ENCODE measurements around the gene CEND1.
A peak's percentile ranks its signal among the peaks of the same experiment; 100 is the strongest.

Gene CEND1

GRCh38 chr11:765802-766091 lies 24.1 kb downstream of the CEND1 start:
- TF ChIP-seq, protein P1, sequence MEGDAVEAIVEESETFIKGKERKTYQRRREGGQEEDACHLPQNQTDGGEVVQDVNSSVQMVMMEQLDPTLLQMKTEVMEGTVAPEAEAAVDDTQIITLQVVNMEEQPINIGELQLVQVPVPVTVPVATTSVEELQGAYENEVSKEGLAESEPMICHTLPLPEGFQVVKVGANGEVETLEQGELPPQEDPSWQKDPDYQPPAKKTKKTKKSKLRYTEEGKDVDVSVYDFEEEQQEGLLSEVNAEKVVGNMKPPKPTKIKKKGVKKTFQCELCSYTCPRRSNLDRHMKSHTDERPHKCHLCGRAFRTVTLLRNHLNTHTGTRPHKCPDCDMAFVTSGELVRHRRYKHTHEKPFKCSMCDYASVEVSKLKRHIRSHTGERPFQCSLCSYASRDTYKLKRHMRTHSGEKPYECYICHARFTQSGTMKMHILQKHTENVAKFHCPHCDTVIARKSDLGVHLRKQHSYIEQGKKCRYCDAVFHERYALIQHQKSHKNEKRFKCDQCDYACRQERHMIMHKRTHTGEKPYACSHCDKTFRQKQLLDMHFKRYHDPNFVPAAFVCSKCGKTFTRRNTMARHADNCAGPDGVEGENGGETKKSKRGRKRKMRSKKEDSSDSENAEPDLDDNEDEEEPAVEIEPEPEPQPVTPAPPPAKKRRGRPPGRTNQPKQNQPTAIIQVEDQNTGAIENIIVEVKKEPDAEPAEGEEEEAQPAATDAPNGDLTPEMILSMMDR (IDR thresholded peaks at IDR 0.05; ENCODE audit: low read depth, low read length, missing control alignments) = no peak
- peaks cover 76% of the 10 kb centered on the region for H3K36me3 ChIP-seq (replicated peaks)

DNA sequence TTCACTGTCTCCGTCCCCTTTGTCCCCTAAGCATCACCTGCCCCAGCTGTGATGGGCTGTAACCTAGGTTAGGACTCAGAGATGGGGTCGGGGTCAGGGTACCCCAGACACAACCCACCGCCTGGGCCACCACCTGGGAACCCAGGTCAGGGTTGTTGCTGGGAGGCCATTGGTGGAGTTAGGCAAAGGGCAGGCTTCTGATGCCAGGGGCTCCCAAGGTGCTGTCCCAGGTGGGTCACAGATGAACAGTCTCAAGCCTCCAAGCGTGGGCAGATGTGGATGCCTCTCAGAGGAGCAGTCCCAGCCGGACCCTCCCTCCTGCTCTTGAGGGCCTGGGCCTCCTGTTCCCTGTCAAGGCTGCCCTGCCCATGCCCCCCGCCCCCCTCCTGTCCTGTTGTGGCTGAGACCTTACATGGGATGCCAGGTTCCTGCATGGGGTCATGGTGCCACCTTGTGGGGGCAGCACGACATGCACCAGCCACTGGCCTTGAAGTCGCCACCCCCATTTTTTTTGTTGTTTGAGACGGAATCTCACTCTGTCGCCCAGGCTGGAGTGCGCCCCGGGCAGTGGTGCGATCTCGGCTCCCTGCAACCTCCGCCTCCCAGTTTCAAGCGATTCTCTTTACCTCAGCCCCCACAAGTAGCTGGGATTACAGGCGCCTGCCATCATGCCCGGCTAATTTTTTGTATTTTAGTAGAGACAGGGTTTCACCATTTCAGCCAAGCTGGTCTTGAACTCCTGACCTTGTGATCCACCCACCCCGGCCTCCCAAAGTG lies 24.7 kb downstream of the CEND1 start:
- Histone ChIP-seq H3K27me3 (replicated peaks) (no peaks in the 10 kb centered on the region), H3K27ac (no peak overlapping the region), H3K36me3 (replicated peaks) (peaks cover 76% of the 10 kb centered on the region), H3K4me3 (ENCODE audit: low read depth, low read length) (no peak overlapping the region)
- TF ChIP-seq, protein P1 (IDR thresholded peaks at IDR 0.05; ENCODE audit: low read depth, low read length, missing control alignments) = peak; percentile 69
- in situ Hi-C loops (cut with HindIII; ENCODE audit: low pct_ligation_motif_present, low sequenced_read_pairs) = no loop called here
- peak; percentile 36 for DNase-seq

More at GRCh38 chr11:765802-766091, 24.1 kb downstream of the CEND1 start:
- no peaks in the 10 kb centered on the region for H3K27me3 ChIP-seq (replicated peaks)
- H3K4me3 ChIP-seq (ENCODE audit: low read depth, low read length) = no peak overlapping the region
- no peak overlapping the region for H3K27ac ChIP-seq
- no peak for DNase-seq
- in situ Hi-C loops (cut with HindIII; ENCODE audit: low pct_ligation_motif_present, low sequenced_read_pairs) = no loop called here

- H3K27ac ChIP-seq = no peak overlapping the region
- TF ChIP-seq, protein P1 (IDR thresholded peaks at IDR 0.05; ENCODE audit: low read depth, low read length, missing control alignments) = no peak
- in situ Hi-C loops (cut with HindIII; ENCODE audit: low pct_ligation_motif_present, low sequenced_read_pairs) = no loop called here
- DNase-seq = no peak
- H3K27me3 ChIP-seq (replicated peaks) = no peaks in the 10 kb centered on the region
- H3K36me3 ChIP-seq (replicated peaks) = peaks cover 77% of the 10 kb centered on the region
- no peak overlapping the region for H3K4me3 ChIP-seq (ENCODE audit: low read depth, low read length)
Measured at GRCh38 chr11:764322-765024, 25.4 kb downstream of the CEND1 start.

DNA sequence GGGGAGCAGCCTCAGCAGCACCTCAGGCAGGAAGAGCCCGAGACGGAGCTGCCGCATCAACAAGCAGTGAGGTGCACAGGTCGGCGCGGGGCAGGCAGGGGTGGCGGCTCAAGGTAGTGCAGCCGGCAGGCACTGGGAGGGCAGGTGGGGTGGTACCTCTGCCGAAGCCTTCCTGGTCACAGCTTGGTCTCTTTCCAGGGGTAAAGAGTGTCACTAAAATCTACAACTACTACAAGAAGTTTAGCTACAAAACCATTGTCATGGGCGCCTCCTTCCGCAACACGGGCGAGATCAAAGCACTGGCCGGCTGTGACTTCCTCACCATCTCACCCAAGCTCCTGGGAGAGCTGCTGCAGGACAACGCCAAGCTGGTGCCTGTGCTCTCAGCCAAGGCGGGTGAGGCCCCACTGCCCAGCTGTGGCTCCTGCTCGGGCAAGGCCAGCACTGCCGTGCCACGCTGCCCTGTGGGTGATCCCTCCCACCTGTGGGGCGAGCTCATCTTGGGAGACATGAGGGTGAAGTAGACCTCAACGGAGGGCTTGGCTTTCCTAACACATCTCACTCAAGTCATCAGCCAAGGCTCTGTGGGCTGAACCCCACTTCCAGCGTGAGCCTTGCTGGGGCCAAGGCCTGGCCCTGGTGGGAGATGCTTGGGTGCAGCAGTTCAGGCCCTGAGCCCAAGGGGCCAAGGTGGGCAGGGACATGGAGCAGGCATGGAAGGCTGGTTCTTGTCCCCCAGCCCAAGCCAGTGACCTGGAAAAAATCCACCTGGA lies 26.2 kb downstream of the CEND1 start:
- TF ChIP-seq, protein P1 (IDR thresholded peaks at IDR 0.05; ENCODE audit: low read depth, low read length, missing control alignments) = no peak
- H3K27ac ChIP-seq = no peak overlapping the region
- DNase-seq = no peak
- H3K36me3 ChIP-seq (replicated peaks) = peaks cover 80% of the 10 kb centered on the region
- in situ Hi-C loops (cut with HindIII; ENCODE audit: low pct_ligation_motif_present, low sequenced_read_pairs) = no loop called here
- H3K4me3 ChIP-seq (ENCODE audit: low read depth, low read length) = no peak overlapping the region
- H3K27me3 ChIP-seq (replicated peaks) = no peaks in the 10 kb centered on the region

- Histone ChIP-seq H3K36me3 (replicated peaks) (peaks cover 81% of the 10 kb centered on the region), H3K27me3 (replicated peaks) (no peaks in the 10 kb centered on the region), H3K27ac (peak overlapping the region; percentile 50), H3K4me3 (ENCODE audit: low read depth, low read length) (no peak overlapping the region)
- in situ Hi-C loops (cut with HindIII; ENCODE audit: low pct_ligation_motif_present, low sequenced_read_pairs) = no loop called here
- DNase-seq = no peak
- TF ChIP-seq, protein P1 (IDR thresholded peaks at IDR 0.05; ENCODE audit: low read depth, low read length, missing control alignments) = no peak
Measured at GRCh38 chr11:763073-763463, 26.8 kb downstream of the CEND1 start.

Measured in brain microvascular endothelial cell (primary cell).